Stimulated activated CD4-positive, alpha-beta T cell treated with anti-CD3 and anti-CD28 coated beads, TNF-alpha, amount 100 ng/mL, for 24 hours (primary cell): ENCODE measurements around the gene LRRC2.
"Not testable (repeated sequence)": the region's sequence is repeated elsewhere in the genome, so short reads cannot be mapped to it uniquely, and the experiment has no call there.

Experiments used
- DNase-seq, 3 experiments: peaks; one replicate each; pipeline ENCODE4 v3.0.0-alpha.2; 2020; ENCODE audit warnings: low read depth in 3 of 3

Gene LRRC2

GRCh38 chr3:46557814-46558183 lies 8.3 kb downstream of the LRRC2 start:
- DNase-seq, result no peak

GRCh38 chr3:46553154-46553553 lies 12.9 kb downstream of the LRRC2 start:
- DNase-seq, result no peak

DNA sequence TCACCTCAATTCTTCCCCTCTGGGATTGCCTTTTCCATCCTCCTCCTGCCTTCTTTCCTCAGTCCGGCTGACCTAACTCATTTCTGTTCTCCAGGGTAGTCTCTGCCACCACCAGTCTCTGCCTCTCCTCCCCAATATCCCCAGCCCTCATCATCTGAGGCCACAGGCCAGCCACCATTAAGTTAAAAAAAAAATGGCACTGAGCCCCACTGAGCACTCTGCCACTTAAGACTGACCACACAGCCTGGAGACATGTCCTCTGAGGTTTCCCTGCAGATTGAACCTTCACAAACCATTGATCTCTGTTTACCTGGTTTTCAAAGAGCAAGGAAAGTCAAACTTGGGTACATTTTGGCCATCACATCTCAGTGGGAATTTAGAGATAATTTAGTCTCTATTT lies 13.6 kb downstream of the LRRC2 start:
- DNase-seq, result no peak

- DNase-seq, result no peak
These were observed 14.5 kb downstream of the LRRC2 start for GRCh38 chr3:46551615-46552014.

GRCh38 chr3:46549989-46550388 lies 16.1 kb downstream of the LRRC2 start:
- DNase-seq, result no peak

DNA sequence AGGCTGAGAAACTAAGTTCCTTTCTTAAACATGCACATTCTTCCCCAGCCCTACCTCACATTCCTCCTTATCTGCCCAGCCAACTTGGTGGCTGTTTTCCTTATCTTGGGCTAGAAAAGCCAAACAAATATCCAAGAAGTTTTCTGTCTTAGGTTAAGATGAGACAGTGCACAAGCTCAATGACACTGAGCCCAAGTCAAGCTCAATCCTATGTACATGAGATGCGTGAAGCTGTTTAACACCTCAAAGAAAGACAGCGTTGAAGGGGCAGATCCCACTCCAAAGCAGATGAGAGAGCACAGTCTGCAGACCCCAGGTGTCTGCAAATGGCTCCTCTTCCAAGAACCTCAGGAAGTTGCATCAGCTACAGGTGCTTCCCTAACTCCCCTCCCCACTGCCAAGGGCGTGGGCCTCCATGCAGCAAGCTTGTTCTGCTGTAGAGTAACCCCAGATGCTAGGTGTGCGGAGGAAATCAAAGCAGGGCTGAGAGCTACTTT lies 16.6 kb downstream of the LRRC2 start:
- DNase-seq, result no peak

- not testable (repeated sequence) for DNase-seq
These were observed 17.5 kb downstream of the LRRC2 start for GRCh38 chr3:46548611-46549010.

DNA sequence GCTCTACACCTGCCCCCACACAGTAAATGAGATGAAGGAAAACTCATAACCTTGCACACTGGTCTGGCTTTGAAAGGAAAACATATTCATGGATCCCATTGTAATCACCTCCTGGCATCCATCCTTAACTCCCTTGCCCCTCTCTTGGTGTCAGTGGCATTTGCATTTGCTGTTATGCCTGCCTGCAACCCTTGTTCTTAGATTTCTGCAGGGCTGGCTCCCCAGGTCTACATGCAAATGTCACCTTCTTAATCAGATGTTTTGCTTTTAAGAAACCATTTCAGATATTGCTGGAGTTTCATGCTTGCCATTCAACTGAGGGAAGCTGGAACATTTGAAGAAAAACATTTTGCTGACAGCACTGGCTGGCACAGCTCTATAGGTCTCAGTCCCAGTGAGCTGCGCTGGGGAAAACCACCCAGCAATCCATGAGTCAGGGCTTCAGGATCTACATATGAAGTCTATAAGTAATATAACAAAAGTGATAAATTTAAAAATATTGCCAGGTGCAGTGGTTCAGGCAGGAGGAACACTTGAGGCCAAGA lies 19.1 kb downstream of the LRRC2 start:
- no peak for DNase-seq

GRCh38 chr3:46545818-46546630 lies 20.1 kb downstream of the LRRC2 start:
- DNase-seq, result no peak

DNA sequence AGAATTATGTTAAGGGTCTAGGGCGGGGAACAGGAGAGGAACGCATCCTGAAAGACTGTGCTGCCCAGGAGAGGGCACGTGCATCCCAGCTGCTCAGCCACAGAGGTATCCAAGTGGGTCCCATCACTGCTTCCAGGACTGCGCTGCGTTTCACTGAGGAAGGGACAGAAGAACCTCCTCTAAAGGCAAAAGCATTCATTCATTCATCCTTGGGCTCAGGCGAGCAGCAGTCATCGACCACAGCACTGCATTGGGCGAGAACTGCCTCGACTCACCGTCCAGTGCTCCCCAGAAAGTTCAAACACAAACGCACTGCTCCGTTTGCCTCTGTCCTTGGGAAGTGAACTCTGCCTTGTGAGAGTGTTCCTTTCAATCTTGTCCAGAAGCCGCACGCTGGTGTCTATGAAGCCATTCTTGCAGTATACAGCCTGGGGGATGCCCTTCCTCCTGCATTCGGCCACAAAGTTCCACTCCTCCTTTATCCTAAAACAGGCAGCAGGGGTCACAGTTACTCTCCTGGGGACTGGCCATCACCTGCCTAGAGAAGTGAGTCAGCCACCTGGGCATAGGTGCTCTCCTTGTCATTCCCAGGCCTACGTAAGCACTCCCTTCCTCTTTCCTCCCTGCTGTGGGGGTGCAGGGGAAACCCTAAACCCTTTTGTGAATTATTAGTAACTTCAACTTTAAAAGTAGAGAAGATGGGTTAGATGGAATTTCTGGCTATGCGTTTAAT lies 21.2 kb downstream of the LRRC2 start:
- DNase-seq, result no peak

- no peak for DNase-seq
These were observed 23.3 kb downstream of the LRRC2 start for GRCh38 chr3:46542801-46543201.

- no peak for DNase-seq
These were observed 23.8 kb downstream of the LRRC2 start for GRCh38 chr3:46542344-46542743.

DNA sequence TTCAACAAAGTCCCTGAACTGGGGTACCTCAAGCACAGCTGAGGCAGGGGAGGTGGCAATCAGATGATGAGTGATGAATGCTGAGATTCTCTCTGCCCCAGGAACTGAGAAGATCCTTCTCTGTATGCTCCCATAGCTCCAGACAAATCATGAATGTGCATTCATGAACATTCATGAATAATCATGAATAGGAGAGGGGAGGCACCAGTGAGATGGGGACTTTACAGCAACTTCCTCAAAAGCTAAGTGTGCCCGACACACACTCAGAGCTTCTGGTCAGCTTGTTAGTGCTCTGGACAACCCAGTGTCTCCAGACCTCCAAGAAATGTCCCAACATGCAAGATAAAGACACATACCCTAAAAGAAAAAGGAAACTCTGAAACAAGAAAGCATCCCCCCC lies 24.3 kb downstream of the LRRC2 start:
- DNase-seq, result no peak

DNA sequence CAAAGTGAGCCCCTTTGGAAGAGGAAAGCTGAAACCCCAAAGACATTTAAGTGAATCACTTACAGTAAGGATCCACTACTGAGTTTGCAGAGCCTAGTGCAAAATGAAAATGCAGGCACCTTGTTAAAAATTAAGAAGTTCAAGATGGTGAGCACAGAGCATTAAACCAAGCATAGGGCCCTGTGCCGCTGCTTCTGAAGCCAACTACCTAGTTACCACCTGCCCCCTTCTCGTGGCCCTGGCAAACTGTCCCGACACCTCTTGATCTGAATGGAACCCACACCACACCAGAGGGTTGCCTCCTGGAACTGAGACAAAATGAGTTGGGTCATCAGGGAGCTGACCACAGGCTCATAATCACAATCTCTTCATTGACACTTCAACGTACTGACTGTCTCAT lies 25.6 kb downstream of the LRRC2 start:
- DNase-seq, result no peak

- no peak for DNase-seq
These were observed 26.6 kb downstream of the LRRC2 start for GRCh38 chr3:46539443-46540005.

GRCh38 chr3:46538803-46539442 lies 27.2 kb downstream of the LRRC2 start:
- peak; percentile 47 to 68 (median 47) for DNase-seq

DNA sequence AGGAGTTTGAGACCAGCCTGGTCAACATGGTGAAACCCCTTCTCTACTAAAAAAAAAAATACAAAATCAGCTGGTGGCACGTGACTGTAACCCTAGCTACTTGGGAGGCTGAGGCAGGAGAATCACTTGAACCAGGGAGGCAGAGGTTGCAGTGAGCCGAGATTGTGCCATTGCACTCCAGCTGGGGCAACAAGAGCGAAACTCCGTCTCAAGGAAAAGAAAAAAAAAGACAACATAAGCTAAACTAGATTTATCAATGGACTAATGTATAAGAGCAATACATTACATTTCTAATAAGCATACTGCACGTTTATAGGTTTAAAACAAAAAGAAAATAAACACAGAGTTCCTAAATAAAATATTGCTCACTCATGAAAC lies 27.7 kb downstream of the LRRC2 start:
- not testable (repeated sequence) for DNase-seq

GRCh38 chr3:46537779-46538178 lies 28.3 kb downstream of the LRRC2 start:
- no peak for DNase-seq

- DNase-seq, result no peak
These were observed 28.8 kb downstream of the LRRC2 start for GRCh38 chr3:46537316-46537715.

DNA sequence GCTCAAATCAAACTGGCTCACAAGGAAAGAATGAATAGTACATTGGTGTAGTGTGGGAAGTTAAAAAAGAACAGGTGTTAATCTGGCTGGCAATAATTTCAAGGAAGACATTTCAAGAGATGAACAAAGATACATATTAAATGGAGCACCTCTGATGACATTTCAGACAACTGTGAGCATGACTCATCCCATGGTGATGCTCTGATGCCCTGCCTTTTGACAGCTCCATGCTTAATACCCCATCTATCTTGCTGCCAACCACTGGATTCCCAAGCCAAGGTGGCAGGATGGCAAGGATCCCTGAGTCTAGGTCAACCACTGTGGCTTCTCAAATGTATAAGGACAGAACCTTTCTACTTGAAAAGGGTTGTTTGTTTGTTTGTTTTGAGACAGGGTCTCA lies 29.3 kb downstream of the LRRC2 start:
- DNase-seq, result no peak

GRCh38 chr3:46535746-46536145 lies 30.4 kb downstream of the LRRC2 start:
- no peak for DNase-seq

- DNase-seq, result no peak
These were observed 33.0 kb downstream of the LRRC2 start for GRCh38 chr3:46533091-46533490.
